Mammary epithelial cell (primary cell): ENCODE data around the gene HIPK1.

Experiments used
- EZH2 ChIP-seq: IDR thresholded peaks from 2 replicates; pipeline ENCODE4 v1.6.1; 2012; ENCODE audit warnings: low read length, inconsistent platforms, borderline replicate concordance
- TF ChIP-seq, protein P1 (sequence below), 2 donors: IDR thresholded peaks in 1 of 2; conservative IDR thresholded peaks in 1 of 2; 2 replicates each; pipeline ENCODE4 v1.5.1; 2011 to 2012; ENCODE audit warnings: inconsistent platforms in 2 of 2, low read length in 2 of 2, mild to moderate bottlenecking in 2 of 2, control low read depth in 1 of 2, low read depth in 1 of 2; ENCODE audit not compliant: insufficient read depth in 1 of 2; ENCODE audit errors: extremely low read depth in 1 of 2

DNA sequence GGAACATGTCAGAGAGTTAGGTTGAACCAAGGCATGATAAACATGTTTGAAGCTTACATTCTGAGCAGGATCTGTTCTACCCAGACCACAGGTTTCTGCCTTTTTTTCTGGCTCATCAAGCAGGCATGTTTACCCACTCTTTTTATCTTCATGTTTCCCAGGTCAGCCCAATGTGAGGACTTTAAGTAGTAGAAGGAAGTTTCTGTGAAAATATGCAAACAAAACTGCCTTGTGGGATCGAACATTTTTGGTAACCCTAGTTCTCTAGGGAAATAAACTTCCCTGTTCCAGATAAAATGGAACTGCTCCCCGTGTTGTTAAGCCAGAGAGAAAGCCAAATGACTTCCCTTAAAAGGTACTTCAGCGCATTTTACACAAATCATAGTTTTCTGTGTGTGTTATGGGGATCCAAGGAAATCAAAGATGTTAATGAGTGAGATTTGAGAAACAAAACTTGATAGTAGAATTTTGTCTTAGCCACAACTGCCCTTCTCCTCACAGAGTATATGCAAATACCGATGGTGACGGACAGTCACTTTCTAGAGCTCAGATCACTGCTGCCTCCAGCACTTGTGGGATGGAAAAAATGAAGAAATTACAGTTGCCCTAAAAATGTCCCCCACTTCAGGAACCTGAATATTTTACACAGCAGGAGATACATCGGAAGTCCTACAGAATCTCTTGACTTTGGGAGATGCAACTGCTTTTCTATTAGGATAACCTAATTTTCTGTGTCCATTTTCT, 765 bp upstream of the HIPK1 start:
- TF ChIP-seq, protein P1, sequence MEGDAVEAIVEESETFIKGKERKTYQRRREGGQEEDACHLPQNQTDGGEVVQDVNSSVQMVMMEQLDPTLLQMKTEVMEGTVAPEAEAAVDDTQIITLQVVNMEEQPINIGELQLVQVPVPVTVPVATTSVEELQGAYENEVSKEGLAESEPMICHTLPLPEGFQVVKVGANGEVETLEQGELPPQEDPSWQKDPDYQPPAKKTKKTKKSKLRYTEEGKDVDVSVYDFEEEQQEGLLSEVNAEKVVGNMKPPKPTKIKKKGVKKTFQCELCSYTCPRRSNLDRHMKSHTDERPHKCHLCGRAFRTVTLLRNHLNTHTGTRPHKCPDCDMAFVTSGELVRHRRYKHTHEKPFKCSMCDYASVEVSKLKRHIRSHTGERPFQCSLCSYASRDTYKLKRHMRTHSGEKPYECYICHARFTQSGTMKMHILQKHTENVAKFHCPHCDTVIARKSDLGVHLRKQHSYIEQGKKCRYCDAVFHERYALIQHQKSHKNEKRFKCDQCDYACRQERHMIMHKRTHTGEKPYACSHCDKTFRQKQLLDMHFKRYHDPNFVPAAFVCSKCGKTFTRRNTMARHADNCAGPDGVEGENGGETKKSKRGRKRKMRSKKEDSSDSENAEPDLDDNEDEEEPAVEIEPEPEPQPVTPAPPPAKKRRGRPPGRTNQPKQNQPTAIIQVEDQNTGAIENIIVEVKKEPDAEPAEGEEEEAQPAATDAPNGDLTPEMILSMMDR (conservative IDR thresholded peaks at IDR 0.05 in 1 of 2, IDR thresholded peaks at IDR 0.05 in 1 of 2; ENCODE audit: extremely low read depth in 1 of 2, insufficient read depth in 1 of 2, low read depth in 1 of 2, low read length in 2 of 2), result no peak
- TF ChIP-seq EZH2, result no peak
